K562 (cell line): Measurements from ENCODE around the gene SLC18B1. TPM values are rescaled to one million over a fixed set of nuclear protein-coding genes. Genes with fewer than 3 reads are reported as not detected.

ENCODE experiments used
- CBX1 ChIP-seq: sonication (generic); IDR thresholded peaks from 2 replicates; pipeline ENCODE4 v1.6.1; 2016; ENCODE audit warnings: antibody characterized with exemption, low read depth, mild to moderate bottlenecking
- CHD2 ChIP-seq: IDR thresholded peaks from 2 replicates; pipeline ENCODE4 v1.6.1; 2011; ENCODE audit warnings: low read depth, low read length
- EP400 ChIP-seq: fragments of 450-650 bp; IDR thresholded peaks from 2 replicates; pipeline ENCODE4 v1.6.1; 2017; ENCODE audit warnings: antibody characterized with exemption, mild to moderate bottlenecking, moderate library complexity
- HDAC1 ChIP-seq, 2 experiments: fragments of 450-650 bp; IDR thresholded peaks; 2 replicates each; pipeline ENCODE4 v1.6.1; 2016 to 2017; ENCODE audit warnings: inconsistent platforms in 1 of 2, mild to moderate bottlenecking in 1 of 2, moderate library complexity in 1 of 2
- POLR3A ChIP-seq: IDR thresholded peaks from 2 replicates; pipeline ENCODE4 v1.6.1; 2011; ENCODE audit warnings: borderline replicate concordance, mild to moderate bottlenecking, moderate library complexity; ENCODE audit not compliant: insufficient read length, insufficient read depth; ENCODE audit errors: extremely low read depth
- PTBP1 ChIP-seq: fragments of 200-400 bp; formaldehyde crosslinking; IDR thresholded peaks from 2 replicates; pipeline ENCODE4 v1.6.1; 2017; ENCODE audit warnings: low read depth, low read length
- RBFOX2 ChIP-seq: fragments of 200-400 bp; formaldehyde crosslinking; IDR thresholded peaks from 2 replicates; pipeline ENCODE4 v1.6.1; 2017; ENCODE audit warnings: low read depth, mild to moderate bottlenecking, low read length, moderate library complexity
- TRIM24 ChIP-seq, 2 experiments: fragments of 450-650 bp; IDR thresholded peaks; 2 replicates each; pipeline ENCODE4 v1.6.1; 2016
- YBX1 ChIP-seq: fragments of 450-650 bp; IDR thresholded peaks from 2 replicates; pipeline ENCODE4 v1.7.1; 2016; ENCODE audit warnings: mild to moderate bottlenecking
- ZBTB7A ChIP-seq: IDR thresholded peaks from 2 replicates; pipeline ENCODE4 v1.6.1; 2011; ENCODE audit warnings: low read depth, mild to moderate bottlenecking, low read length, moderate library complexity, borderline replicate concordance; ENCODE audit not compliant: control insufficient read depth
- ZNF212 ChIP-seq: fragments of 450-650 bp; formaldehyde crosslinking; IDR thresholded peaks from 2 replicates; pipeline ENCODE4 v1.4.0; 2020; ENCODE audit warnings: mild to moderate bottlenecking
- ZNF436 ChIP-seq: fragments of 250-450, 450-650 bp; sonication (Bioruptor Pico); formaldehyde crosslinking; IDR thresholded peaks from 2 replicates; pipeline ENCODE4 v1.7.0; 2020; ENCODE audit warnings: mild to moderate bottlenecking
- polyA plus RNA-seq, 8 experiments: library from polyadenylated mRNA; depleted of rRNA in 4 of 8; stranded (reverse) in 5 of 8; unstranded in 3 of 8; fragments of >200 nt; fragmentation: Nextera tagmentation in 2 of 8; fragmentation: Illumina TruSeq in 1 of 8; extraction: Ambion mirVana in 2 of 8; extraction: Trizol in 1 of 8; gene quantifications; 2 replicates each; pipeline versions ENCODE4 v1.2.1 to v1.2.3, GENCODE V29; 2011 to 2014; ENCODE audit warnings: inconsistent platforms in 1 of 8, missing spikeins in 1 of 8
- total RNA-seq, 7 experiments: library from RNA; depleted of rRNA in 6 of 7; stranded (reverse); fragments of >200 nt in 6 of 7; fragmentation: Illumina TruSeq in 2 of 7; extraction: Trizol in 2 of 7; gene quantifications; 2 replicates each; pipeline versions ENCODE4 v1.2.1 to v1.2.3, GENCODE V29; 2011 to 2021; ENCODE audit warnings: low replicate concordance in 1 of 7
- TF ChIP-seq, protein P1 (sequence below): fragments of 450-650 bp; IDR thresholded peaks from 2 replicates; pipeline ENCODE4 v1.6.1; 2016; ENCODE audit warnings: low read depth
- TF ChIP-seq, protein P2 (sequence below): fragments of 450-650 bp; formaldehyde crosslinking; IDR thresholded peaks from 2 replicates; pipeline ENCODE4 v1.4.0; 2020; ENCODE audit warnings: mild to moderate bottlenecking, moderate library complexity
- TF ChIP-seq, protein P3 (sequence below): sonication (generic); formaldehyde crosslinking; IDR thresholded peaks from 2 replicates; pipeline ENCODE4 v1.8.0; 2022; ENCODE audit warnings: missing genetic modification reagents, mild to moderate bottlenecking, moderate library complexity, borderline replicate concordance
- TF ChIP-seq, protein P4 (sequence below): fragments of 450-650 bp; formaldehyde crosslinking; IDR thresholded peaks from 2 replicates; pipeline ENCODE4 v1.4.0; 2022; ENCODE audit warnings: missing genetic modification characterization

The SLC18B1 gene
- total and polyA plus RNA-seq, 9 of the 15 experiments (the other 6 are each of a cell fraction or from before 2014, with no cell fraction given) = 10.4 to 49.1 (median 32.0) TPM

DNA sequence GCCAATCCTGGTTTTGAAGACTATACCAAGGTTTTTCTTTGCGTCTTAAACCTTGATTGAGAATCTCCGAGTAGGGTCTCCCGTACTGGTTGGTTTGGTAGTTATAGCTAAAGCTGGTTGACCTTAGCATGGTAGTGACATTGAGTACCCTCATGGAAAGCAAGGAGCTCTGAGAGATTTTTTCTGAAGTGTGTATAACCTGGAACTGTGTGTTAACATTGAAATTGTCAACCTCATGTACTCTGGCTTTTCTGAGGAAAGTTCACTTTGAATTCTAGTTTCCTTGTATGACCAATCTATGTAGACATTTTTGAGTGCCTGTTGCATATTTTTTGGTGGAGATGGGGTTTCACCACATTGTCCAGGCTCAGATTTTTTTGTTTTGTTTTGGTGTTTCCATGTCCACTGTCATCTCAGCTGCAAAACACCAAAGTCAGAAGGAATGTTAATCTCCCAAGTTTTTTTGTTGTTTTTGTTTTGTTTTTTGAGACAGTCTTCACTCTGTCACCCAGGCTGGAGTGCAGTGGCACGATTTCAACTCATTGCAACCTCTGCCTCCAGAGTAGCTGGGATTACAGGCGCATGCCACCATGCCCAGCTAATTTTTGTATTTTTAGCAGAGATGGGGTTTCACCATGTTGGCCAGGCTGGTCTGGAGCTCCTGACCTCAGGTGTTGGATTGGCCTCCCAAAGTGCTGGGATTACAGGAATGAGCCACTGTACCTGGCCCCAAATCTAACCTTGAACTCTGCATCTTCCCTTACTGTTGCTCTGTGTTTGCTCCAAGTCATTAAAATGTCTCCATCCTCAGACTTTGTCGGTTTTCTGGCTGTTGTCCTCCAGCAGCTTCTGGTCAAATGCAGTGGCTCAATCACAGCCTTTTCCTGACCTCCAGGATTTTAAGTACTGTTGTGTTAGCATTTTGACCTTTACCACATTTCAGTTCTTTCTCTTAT lies 20.2 kb upstream of the SLC18B1 start (continued):
- TF ChIP-seq, protein P1, sequence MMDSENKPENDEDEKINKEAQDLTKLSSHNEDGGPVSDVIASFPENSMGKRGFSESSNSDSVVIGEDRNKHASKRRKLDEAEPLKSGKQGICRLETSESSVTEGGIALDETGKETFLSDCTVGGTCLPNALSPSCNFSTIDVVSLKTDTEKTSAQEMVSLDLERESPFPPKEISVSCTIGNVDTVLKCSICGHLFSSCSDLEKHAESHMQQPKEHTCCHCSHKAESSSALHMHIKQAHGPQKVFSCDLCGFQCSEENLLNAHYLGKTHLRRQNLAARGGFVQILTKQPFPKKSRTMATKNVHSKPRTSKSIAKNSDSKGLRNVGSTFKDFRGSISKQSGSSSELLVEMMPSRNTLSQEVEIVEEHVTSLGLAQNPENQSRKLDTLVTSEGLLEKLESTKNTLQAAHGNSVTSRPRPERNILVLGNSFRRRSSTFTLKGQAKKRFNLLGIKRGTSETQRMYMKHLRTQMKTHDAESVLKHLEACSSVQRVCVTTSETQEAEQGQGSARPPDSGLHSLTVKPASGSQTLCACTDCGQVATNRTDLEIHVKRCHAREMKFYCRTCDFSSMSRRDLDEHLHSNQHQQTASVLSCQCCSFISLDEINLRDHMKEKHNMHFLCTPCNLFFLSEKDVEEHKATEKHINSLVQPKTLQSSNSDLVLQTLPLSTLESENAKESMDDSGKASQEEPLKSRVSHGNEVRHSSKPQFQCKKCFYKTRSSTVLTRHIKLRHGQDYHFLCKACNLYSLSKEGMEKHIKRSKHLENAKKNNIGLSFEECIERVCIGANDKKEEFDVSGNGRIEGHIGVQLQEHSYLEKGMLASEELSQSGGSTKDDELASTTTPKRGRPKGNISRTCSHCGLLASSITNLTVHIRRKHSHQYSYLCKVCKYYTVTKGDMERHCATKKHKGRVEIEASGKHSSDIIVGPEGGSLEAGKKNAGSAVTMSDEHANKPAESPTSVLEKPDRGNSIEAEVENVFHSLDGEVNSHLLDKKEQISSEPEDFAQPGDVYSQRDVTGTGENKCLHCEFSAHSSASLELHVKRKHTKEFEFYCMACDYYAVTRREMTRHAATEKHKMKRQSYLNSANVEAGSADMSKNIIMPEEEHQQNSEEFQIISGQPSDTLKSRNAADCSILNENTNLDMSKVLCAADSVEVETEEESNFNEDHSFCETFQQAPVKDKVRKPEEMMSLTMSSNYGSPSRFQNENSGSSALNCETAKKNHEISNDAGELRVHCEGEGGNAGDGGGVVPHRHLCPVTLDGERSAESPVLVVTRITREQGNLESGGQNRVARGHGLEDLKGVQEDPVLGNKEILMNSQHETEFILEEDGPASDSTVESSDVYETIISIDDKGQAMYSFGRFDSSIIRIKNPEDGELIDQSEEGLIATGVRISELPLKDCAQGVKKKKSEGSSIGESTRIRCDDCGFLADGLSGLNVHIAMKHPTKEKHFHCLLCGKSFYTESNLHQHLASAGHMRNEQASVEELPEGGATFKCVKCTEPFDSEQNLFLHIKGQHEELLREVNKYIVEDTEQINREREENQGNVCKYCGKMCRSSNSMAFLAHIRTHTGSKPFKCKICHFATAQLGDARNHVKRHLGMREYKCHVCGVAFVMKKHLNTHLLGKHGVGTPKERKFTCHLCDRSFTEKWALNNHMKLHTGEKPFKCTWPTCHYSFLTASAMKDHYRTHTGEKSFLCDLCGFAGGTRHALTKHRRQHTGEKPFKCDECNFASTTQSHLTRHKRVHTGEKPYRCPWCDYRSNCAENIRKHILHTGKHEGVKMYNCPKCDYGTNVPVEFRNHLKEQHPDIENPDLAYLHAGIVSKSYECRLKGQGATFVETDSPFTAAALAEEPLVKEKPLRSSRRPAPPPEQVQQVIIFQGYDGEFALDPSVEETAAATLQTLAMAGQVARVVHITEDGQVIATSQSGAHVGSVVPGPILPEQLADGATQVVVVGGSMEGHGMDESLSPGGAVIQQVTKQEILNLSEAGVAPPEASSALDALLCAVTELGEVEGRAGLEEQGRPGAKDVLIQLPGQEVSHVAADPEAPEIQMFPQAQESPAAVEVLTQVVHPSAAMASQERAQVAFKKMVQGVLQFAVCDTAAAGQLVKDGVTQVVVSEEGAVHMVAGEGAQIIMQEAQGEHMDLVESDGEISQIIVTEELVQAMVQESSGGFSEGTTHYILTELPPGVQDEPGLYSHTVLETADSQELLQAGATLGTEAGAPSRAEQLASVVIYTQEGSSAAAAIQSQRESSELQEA = no peak
- TF ChIP-seq, protein P2, sequence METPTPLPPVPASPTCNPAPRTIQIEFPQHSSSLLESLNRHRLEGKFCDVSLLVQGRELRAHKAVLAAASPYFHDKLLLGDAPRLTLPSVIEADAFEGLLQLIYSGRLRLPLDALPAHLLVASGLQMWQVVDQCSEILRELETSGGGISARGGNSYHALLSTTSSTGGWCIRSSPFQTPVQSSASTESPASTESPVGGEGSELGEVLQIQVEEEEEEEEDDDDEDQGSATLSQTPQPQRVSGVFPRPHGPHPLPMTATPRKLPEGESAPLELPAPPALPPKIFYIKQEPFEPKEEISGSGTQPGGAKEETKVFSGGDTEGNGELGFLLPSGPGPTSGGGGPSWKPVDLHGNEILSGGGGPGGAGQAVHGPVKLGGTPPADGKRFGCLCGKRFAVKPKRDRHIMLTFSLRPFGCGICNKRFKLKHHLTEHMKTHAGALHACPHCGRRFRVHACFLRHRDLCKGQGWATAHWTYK (CRISPR knock-in tag) = no peak
- TF ChIP-seq HDAC1 (IDR thresholded peaks at IDR 0.05) (no peak), EP400 (no peak), POLR3A (no peak), RBFOX2 (no peak), ZBTB7A (no peak), PTBP1 (no peak), ZNF436 (CRISPR knock-in tag) (no peak), YBX1 (no peak), CHD2 (peak; percentile 59; the same call in 1 of the 2 replicates), ZNF212 (CRISPR knock-in tag) (no peak), CBX1 (no peak), TRIM24 (IDR thresholded peaks at IDR 0.05) (0 out of 4 replicates have a peak, but pooled peaks of 1 of the 2 experiments have one; percentile 7)
- TF ChIP-seq, protein P3, sequence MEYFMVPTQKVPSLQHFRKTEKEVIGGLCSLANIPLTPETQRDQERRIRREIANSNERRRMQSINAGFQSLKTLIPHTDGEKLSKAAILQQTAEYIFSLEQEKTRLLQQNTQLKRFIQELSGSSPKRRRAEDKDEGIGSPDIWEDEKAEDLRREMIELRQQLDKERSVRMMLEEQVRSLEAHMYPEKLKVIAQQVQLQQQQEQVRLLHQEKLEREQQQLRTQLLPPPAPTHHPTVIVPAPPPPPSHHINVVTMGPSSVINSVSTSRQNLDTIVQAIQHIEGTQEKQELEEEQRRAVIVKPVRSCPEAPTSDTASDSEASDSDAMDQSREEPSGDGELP = no peak
- TF ChIP-seq, protein P4, sequence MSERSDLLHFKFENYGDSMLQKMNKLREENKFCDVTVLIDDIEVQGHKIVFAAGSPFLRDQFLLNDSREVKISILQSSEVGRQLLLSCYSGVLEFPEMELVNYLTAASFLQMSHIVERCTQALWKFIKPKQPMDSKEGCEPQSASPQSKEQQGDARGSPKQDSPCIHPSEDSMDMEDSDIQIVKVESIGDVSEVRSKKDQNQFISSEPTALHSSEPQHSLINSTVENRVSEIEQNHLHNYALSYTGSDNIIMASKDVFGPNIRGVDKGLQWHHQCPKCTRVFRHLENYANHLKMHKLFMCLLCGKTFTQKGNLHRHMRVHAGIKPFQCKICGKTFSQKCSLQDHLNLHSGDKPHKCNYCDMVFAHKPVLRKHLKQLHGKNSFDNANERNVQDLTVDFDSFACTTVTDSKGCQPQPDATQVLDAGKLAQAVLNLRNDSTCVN = no peak
